DMS79 (cell line): ENCODE measurements around the gene FOXK2.
"Not testable (repeated sequence)": the region's sequence is repeated elsewhere in the genome, so short reads cannot be mapped to it uniquely, and the experiment has no call there.

Experiments used
- DNase-seq: peaks from one replicate; lab custom pipeline; 2025; lab: John Stamatoyannopoulos, UW

FOXK2 gene

GRCh38 chr17:82495844-82496528 is 23.5 kb upstream of the FOXK2 start:
- DNase-seq, result peak; percentile 68

GRCh38 chr17:82496529-82497434 is 22.8 kb upstream of the FOXK2 start:
- peak; percentile 75 for DNase-seq

GRCh38 chr17:82497483-82498405 is 21.8 kb upstream of the FOXK2 start:
- DNase-seq, result no peak

- DNase-seq, result no peak
Observed at GRCh38 chr17:82502207-82502606, 17.3 kb upstream of the FOXK2 start.

- DNase-seq, result no peak
Observed at GRCh38 chr17:82503094-82503727, 16.3 kb upstream of the FOXK2 start.

GRCh38 chr17:82503728-82504308 is 15.7 kb upstream of the FOXK2 start:
- DNase-seq, result no peak

GRCh38 chr17:82505296-82505695 is 14.2 kb upstream of the FOXK2 start:
- DNase-seq, result no peak

GRCh38 chr17:82506402-82506801 is 13.1 kb upstream of the FOXK2 start:
- DNase-seq, result not testable (repeated sequence)

- no peak for DNase-seq
Observed at GRCh38 chr17:82507631-82508175, 11.8 kb upstream of the FOXK2 start.

GRCh38 chr17:82511642-82512041 is 7.9 kb upstream of the FOXK2 start:
- not testable (repeated sequence) for DNase-seq

- not testable (repeated sequence) for DNase-seq
Observed at GRCh38 chr17:82513864-82514263, 5.7 kb upstream of the FOXK2 start.

- DNase-seq, result no peak
Observed at GRCh38 chr17:82517230-82517865, 2.2 kb upstream of the FOXK2 start.

GRCh38 chr17:82519971-82520903 is 705 bp downstream of the FOXK2 start:
- DNase-seq, result no peak

- peak; percentile 38 for DNase-seq
Observed at GRCh38 chr17:82524540-82524939, 5.0 kb downstream of the FOXK2 start.

- no peak for DNase-seq
Observed at GRCh38 chr17:82525712-82526111, 6.2 kb downstream of the FOXK2 start.

- no peak for DNase-seq
Observed at GRCh38 chr17:82527898-82528297, 8.4 kb downstream of the FOXK2 start.

- no peak for DNase-seq
Observed at GRCh38 chr17:82528484-82529265, 9.1 kb downstream of the FOXK2 start.

- DNase-seq, result no peak
Observed at GRCh38 chr17:82529914-82530300, 10.4 kb downstream of the FOXK2 start.
